Endothelial cell of umbilical vein (primary cell): Measurements from ENCODE around the gene RIPOR3. TPM values are rescaled to one million over a fixed set of nuclear protein-coding genes. Genes with fewer than 3 reads are reported as not detected.

Source experiments
- BruUV-seq: library from RNA; stranded (reverse); fragments of 400-500 nt; replicated peaks from 2 replicates; lab custom pipeline; 2021; lab: Mats Ljungman, UMichigan
- CTCF ChIA-PET: fragments of 300-600, 350-600 bp; sonication (Branson Sonifier 250); formaldehyde crosslinking; loops from one replicate; lab custom pipeline; 2021; ENCODE audit warnings: antibody characterized with exemption, inconsistent platforms; lab: Charles Lee
- POLR2A ChIA-PET: fragments of 300-600, 350-600 bp; sonication (Branson Sonifier 250); formaldehyde crosslinking; loops from one replicate; lab custom pipeline; 2021; ENCODE audit warnings: antibody characterized with exemption, inconsistent platforms; lab: Charles Lee
- DNase-seq: peaks from one replicate; pipeline ENCODE4 v3.0.0-alpha.2; 2011; ENCODE audit warnings: low read depth, low spot score
- FAIRE-seq: peaks from 2 replicates; lab custom pipeline; 2011; peaks lifted over from hg19 to GRCh38; lab: Jason Lieb, UNC
- H2AFZ ChIP-seq: 2 replicates; pipeline ENCODE4 v1.6.0; 2012; ENCODE audit warnings: low read depth, low read length, control low read depth, inconsistent platforms
- H3K27ac ChIP-seq: 2 replicates; pipeline ENCODE4 v1.5.1; 2011; ENCODE audit warnings: low read depth, mild to moderate bottlenecking, control low read depth, low read length, moderate library complexity; ENCODE audit not compliant: insufficient read depth
- H3K27me3 ChIP-seq, 2 experiments: 2 replicates each; pipeline versions ENCODE4 v1.6.0 to v1.6.1; 2011; ENCODE audit warnings: low read length in 2 of 2, mixed read lengths in 1 of 2; ENCODE audit not compliant: control insufficient read depth in 2 of 2, insufficient read depth in 2 of 2
- H3K36me3 ChIP-seq, 2 experiments: 2 replicates in 1 of 2; 3 replicates in 1 of 2; pipeline ENCODE4 v1.5.1; 2011; ENCODE audit warnings: low read length in 2 of 2, mild to moderate bottlenecking in 1 of 2, moderate library complexity in 1 of 2; ENCODE audit not compliant: control insufficient read depth in 2 of 2, insufficient read depth in 2 of 2; ENCODE audit errors: extremely low read depth in 1 of 2
- H3K4me1 ChIP-seq: 3 replicates; pipeline ENCODE4 v1.5.1; 2011; ENCODE audit warnings: mild to moderate bottlenecking, low read length; ENCODE audit not compliant: control insufficient read depth, insufficient read depth; ENCODE audit errors: extremely low read depth
- H3K4me2 ChIP-seq: 2 replicates; pipeline ENCODE4 v1.6.1; 2011; ENCODE audit warnings: low read length, control low read depth, mixed read lengths; ENCODE audit not compliant: insufficient read depth
- H3K4me3 ChIP-seq, 3 experiments: fragments of 200-600 bp in 1 of 3; sonication (generic), shearing (Covaris generic) in 1 of 3; replicated peaks in 1 of 3; 2 replicates each; pipeline ENCODE4 v1.5.1; 2011 to 2016; ENCODE audit warnings: control low read depth in 3 of 3, low read length in 3 of 3, mild to moderate bottlenecking in 2 of 3, inconsistent platforms in 1 of 3, low read depth in 1 of 3, moderate library complexity in 1 of 3; ENCODE audit not compliant: insufficient read depth in 1 of 3
- H3K79me2 ChIP-seq: 2 replicates; pipeline ENCODE4 v1.6.0; 2012; ENCODE audit warnings: low read length, inconsistent platforms; ENCODE audit not compliant: control insufficient read depth, insufficient read depth
- H3K9ac ChIP-seq: replicated peaks from 2 replicates; pipeline ENCODE3; 2011; ENCODE audit warnings: low read length, control low read depth; ENCODE audit not compliant: insufficient read depth; ENCODE audit errors: extremely low read depth
- H3K9me1 ChIP-seq: replicated peaks from 3 replicates; pipeline ENCODE4 v1.6.0; 2011; ENCODE audit warnings: mild to moderate bottlenecking, low read length; ENCODE audit not compliant: control insufficient read depth, insufficient read depth; ENCODE audit errors: extremely low read depth
- H3K9me3 ChIP-seq: replicated peaks from 2 replicates; pipeline ENCODE4 v1.5.1; 2012; ENCODE audit warnings: low read length, inconsistent platforms; ENCODE audit not compliant: control insufficient read depth, insufficient read depth
- H4K20me1 ChIP-seq: replicated peaks from 2 replicates; pipeline ENCODE3; 2011; ENCODE audit warnings: mild to moderate bottlenecking, low read length; ENCODE audit not compliant: control insufficient read depth, insufficient read depth; ENCODE audit errors: extremely low read depth
- CTCF ChIP-seq, 2 donors: IDR thresholded peaks; 1 replicate in 1 of 2; 2 replicates in 1 of 2; pipeline ENCODE4 v1.5.1; 2011; ENCODE audit warnings: low read length in 2 of 2, mild to moderate bottlenecking in 2 of 2, moderate library complexity in 2 of 2, control low read depth in 1 of 2, inconsistent platforms in 1 of 2, low read depth in 1 of 2; ENCODE audit not compliant: insufficient read depth in 1 of 2; ENCODE audit errors: extremely low read depth in 1 of 2
- EZH2 ChIP-seq: IDR thresholded peaks from 2 replicates; pipeline ENCODE4 v1.6.1; 2012; ENCODE audit warnings: borderline replicate concordance, low read depth, mild to moderate bottlenecking, moderate library complexity, low read length, inconsistent platforms; ENCODE audit not compliant: severe bottlenecking
- FOS ChIP-seq: IDR thresholded peaks from 2 replicates; pipeline ENCODE4 v1.6.1; 2011; ENCODE audit warnings: mild to moderate bottlenecking, low read length, moderate library complexity, borderline replicate concordance; ENCODE audit not compliant: insufficient read depth
- JUN ChIP-seq: IDR thresholded peaks from 2 replicates; pipeline ENCODE4 v1.6.1; 2011; ENCODE audit warnings: borderline replicate concordance, low read depth; ENCODE audit not compliant: insufficient read length, insufficient read depth
- MYC ChIP-seq: IDR thresholded peaks from one replicate; pipeline ENCODE4 v1.6.1; 2011; ENCODE audit warnings: mild to moderate bottlenecking, low read depth, low read length
- dilution Hi-C: fragments of 300-500 bp; cut with MboI; formaldehyde crosslinking; loops from one replicate; pipeline ENCODE4 v1.15.0; 2019; ENCODE audit warnings: low sequenced_read_pairs; ENCODE audit not compliant: extremely low pct_ligation_motif_present
- intact Hi-C: fragments of 100-400 bp; cut with micrococcal nuclease; formaldehyde crosslinking; loops from one replicate; pipeline ENCODE4 v1.10.0; 2022
- polyA plus RNA-seq, 4 experiments: library from polyadenylated mRNA; depleted of rRNA in 3 of 4; stranded (reverse) in 3 of 4; unstranded in 1 of 4; fragments of >200 nt; gene quantifications; 2 replicates each; pipeline versions ENCODE4 v1.2.1 to v1.2.3, GENCODE V29; 2011 to 2012; ENCODE audit warnings: missing spikeins in 1 of 4
- total RNA-seq: library from RNA; stranded (reverse); gene quantifications from 2 replicates; pipeline ENCODE4 v1.2.3, GENCODE V29; 2021
- TF ChIP-seq, protein P1 (sequence below): IDR thresholded peaks from 2 replicates; pipeline ENCODE4 v1.6.1; 2011; ENCODE audit not compliant: insufficient read depth, insufficient read length

RIPOR3 gene
- total and polyA plus RNA-seq, 2 donors (not counting 3 experiments of a cell fraction or from before 2014, with no cell fraction given) = not detected

GRCh38 chr20:50664254-50664653 is 27.1 kb downstream of the RIPOR3 start:
- H3K9me3 ChIP-seq = no peaks in the 10 kb centered on the region
- no peak overlapping the region for H3K27ac ChIP-seq
- H3K4me1 ChIP-seq = no peaks in the 10 kb centered on the region
- CTCF ChIA-PET = no interaction called here
- H3K4me3 ChIP-seq = no peak overlapping the region
- DNase-seq (no peak), FAIRE-seq (no peak)
- H3K9me1 ChIP-seq = no peaks in the 10 kb centered on the region
- BruUV-seq = no TSS peak
- intact Hi-C loops = no loop called here
- dilution Hi-C loops = no loop called here
- H3K79me2 ChIP-seq = no peaks in the 10 kb centered on the region
- H4K20me1 ChIP-seq = no peaks in the 10 kb centered on the region
- no peak overlapping the region for H2AFZ ChIP-seq
- no peaks in the 10 kb centered on the region for H3K36me3 ChIP-seq
- no peak overlapping the region for H3K9ac ChIP-seq
- POLR2A ChIA-PET = no interaction called here
- H3K4me2 ChIP-seq = no peak overlapping the region
- H3K27me3 ChIP-seq = peaks cover 0 to 2% of the 10 kb centered on the region in 2 experiments
- TF ChIP-seq MYC (no peak), JUN (no peak), CTCF (IDR thresholded peaks at IDR 0.05; ENCODE audit: extremely low read depth in 1 of 2, insufficient read depth in 1 of 2, low read depth in 1 of 2, low read length in 2 of 2) (no peak), FOS (no peak), EZH2 (no peak)
- TF ChIP-seq, protein P1, sequence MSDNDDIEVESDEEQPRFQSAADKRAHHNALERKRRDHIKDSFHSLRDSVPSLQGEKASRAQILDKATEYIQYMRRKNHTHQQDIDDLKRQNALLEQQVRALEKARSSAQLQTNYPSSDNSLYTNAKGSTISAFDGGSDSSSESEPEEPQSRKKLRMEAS = no peak
